Measurements from ENCODE around the gene FAM209A. TPM values are rescaled to one million over a fixed set of nuclear protein-coding genes. Genes with fewer than 3 reads are reported as not detected.
"Not testable (repeated sequence)": the region's sequence is repeated elsewhere in the genome, so short reads cannot be mapped to it uniquely, and the experiment has no call there.

FAM209A gene
- total and polyA plus RNA-seq, 12 donors = 0.22 to 1.3 (median 0.34) TPM; not detected in 8

GRCh38 chr20:56552911-56553629 is 28.5 kb downstream of the FAM209A start:
- DNase-seq = no peak
- intact Hi-C loops (cut with DNase I) = loop anchor here in 1 of 2 donors (10.0 kb wide), 1 partner anchor 422 kb away; no protein-coding TSS in a partner anchor
- no peak for TF ChIP-seq CTCF (IDR thresholded peaks at IDR 0.05)
- TF ChIP-seq POLR2A (IDR thresholded peaks at IDR 0.05) = no peak
- Histone ChIP-seq H3K36me3 (replicated peaks in 1 of 2) (no peaks in the 10 kb centered on the region), H3K9me3 (replicated peaks in 1 of 3) (no peaks in the 10 kb centered on the region), H3K4me1 (replicated peaks in 1 of 2) (peaks cover 8 to 15% of the 10 kb centered on the region in 2 donors), H3K27me3 (no peaks in the 10 kb centered on the region), H3K4me3 (no peak overlapping the region), H3K27ac (no peak overlapping the region)
- 62 to 78% (median 68%) methylated on average over 8 of the region's 8 CpGs for WGBS, 4 donors

DNA sequence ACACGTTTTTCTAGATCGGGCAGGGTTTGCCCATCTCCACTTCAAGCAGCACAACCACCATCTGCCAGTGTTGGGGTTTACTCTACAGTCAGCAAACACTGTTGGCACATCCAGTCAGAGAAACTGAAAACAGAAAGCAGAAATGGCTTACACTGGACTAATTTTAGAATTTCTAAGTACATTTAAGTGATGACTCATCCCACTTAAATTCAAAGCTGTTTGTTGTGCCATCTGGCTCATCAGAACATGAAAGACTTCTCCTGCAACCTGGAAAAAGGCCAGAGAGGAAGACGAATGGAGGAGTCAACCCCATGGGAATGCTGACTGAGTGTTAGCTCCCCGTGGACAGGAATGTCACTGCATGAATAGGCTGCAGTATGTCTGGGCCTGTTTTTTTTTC is 30.3 kb downstream of the FAM209A start:
- H3K4me3 ChIP-seq = peak overlapping the region in 1 of 4 donors; percentile 16
- H3K27me3 ChIP-seq = no peaks in the 10 kb centered on the region
- peak overlapping the region in 3 of 5 donors; percentile 36 to 63 (median 52) for H3K27ac ChIP-seq
- no peak for TF ChIP-seq POLR2A (IDR thresholded peaks at IDR 0.05)
- peak in 4 of 6 experiments; percentile 26 to 44 (median 32) for TF ChIP-seq CTCF (IDR thresholded peaks at IDR 0.05)
- H3K4me1 ChIP-seq (replicated peaks in 1 of 2) = peaks cover 8 to 15% of the 10 kb centered on the region in 2 donors
- no peaks in the 10 kb centered on the region for H3K36me3 ChIP-seq (replicated peaks in 1 of 2)
- peak; percentile 71 to 87 (median 79) for DNase-seq
- intact Hi-C loops (cut with DNase I) = loop anchor here in 1 of 2 donors (10.0 kb wide), 1 partner anchor 420 kb away; no protein-coding TSS in a partner anchor
- no peaks in the 10 kb centered on the region for H3K9me3 ChIP-seq (replicated peaks in 1 of 3)
- WGBS, 4 donors = 8 to 15% (median 13%) methylated on average over 4 of the region's 4 CpGs

DNA sequence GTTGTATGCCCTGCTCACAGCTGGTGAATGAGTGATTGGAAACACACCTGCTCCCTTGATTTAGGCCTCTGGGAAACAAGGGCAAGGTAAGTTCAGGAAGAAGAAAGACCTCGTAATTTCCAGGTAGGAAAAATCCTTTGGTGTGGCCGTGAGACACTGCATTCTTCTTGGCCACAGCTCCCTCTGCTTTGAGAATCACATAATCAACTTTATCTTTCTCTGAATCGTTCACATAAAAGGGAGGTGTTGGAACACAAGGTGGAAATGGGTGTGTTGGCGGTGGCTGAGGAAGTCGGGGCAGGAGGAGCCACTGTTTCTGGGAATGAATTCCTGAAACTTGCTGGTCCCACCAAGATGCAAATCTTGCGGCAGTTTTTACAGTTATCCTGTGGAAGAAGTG is 34.4 kb downstream of the FAM209A start:
- H3K4me1 ChIP-seq (replicated peaks in 1 of 2) = peaks cover 8 to 15% of the 10 kb centered on the region in 2 donors
- intact Hi-C loops (cut with DNase I) = loop anchor here in 1 of 2 donors (10.0 kb wide), 1 partner anchor 416 kb away; no protein-coding TSS in a partner anchor
- H3K4me3 ChIP-seq = no peak overlapping the region
- no peak for DNase-seq
- no peaks in the 10 kb centered on the region for H3K36me3 ChIP-seq (replicated peaks in 1 of 2)
- H3K9me3 ChIP-seq (replicated peaks in 1 of 3) = no peaks in the 10 kb centered on the region
- TF ChIP-seq POLR2A (IDR thresholded peaks at IDR 0.05) (no peak), CTCF (IDR thresholded peaks at IDR 0.05) (no peak)
- WGBS, 4 donors = 71 to 81% (median 73%) methylated on average over 6 of the region's 6 CpGs
- no peaks in the 10 kb centered on the region for H3K27me3 ChIP-seq
- no peak overlapping the region for H3K27ac ChIP-seq

- H3K27me3 ChIP-seq; H3K27ac ChIP-seq; intact Hi-C loops (cut with DNase I); H3K4me1 ChIP-seq (replicated peaks in 1 of 2); H3K36me3 ChIP-seq (replicated peaks in 1 of 2); H3K4me3 ChIP-seq; H3K9me3 ChIP-seq (replicated peaks in 1 of 3): not testable (repeated sequence)
- WGBS, 4 donors = 89 to 95% (median 93%) methylated on average over 4 to 6 of the region's 6 CpGs
- DNase-seq = peak; percentile 29 to 74 (median 68)
These were observed 40.0 kb downstream of the FAM209A start for GRCh38 chr20:56564526-56564925.
